GM12891 (cell line): ENCODE results near the gene MILR1.

ENCODE experiments used
- POLR2A ChIP-seq: IDR thresholded peaks from 2 replicates; pipeline ENCODE4 v1.6.1; 2011; ENCODE audit warnings: low read depth, low read length, control low read depth
- POLR2AphosphoS5 ChIP-seq: IDR thresholded peaks from 2 replicates; pipeline ENCODE4 v1.6.1; 2011; ENCODE audit warnings: low read depth, low read length, control low read depth
- POU2F2 ChIP-seq: IDR thresholded peaks from 2 replicates; pipeline ENCODE4 v1.6.1; 2011; ENCODE audit warnings: low read depth, mild to moderate bottlenecking, control low read depth, low read length, moderate library complexity
- TAF1 ChIP-seq: IDR thresholded peaks from 2 replicates; pipeline ENCODE4 v1.6.1; 2011; ENCODE audit warnings: low read depth, low read length, control low read depth

DNA sequence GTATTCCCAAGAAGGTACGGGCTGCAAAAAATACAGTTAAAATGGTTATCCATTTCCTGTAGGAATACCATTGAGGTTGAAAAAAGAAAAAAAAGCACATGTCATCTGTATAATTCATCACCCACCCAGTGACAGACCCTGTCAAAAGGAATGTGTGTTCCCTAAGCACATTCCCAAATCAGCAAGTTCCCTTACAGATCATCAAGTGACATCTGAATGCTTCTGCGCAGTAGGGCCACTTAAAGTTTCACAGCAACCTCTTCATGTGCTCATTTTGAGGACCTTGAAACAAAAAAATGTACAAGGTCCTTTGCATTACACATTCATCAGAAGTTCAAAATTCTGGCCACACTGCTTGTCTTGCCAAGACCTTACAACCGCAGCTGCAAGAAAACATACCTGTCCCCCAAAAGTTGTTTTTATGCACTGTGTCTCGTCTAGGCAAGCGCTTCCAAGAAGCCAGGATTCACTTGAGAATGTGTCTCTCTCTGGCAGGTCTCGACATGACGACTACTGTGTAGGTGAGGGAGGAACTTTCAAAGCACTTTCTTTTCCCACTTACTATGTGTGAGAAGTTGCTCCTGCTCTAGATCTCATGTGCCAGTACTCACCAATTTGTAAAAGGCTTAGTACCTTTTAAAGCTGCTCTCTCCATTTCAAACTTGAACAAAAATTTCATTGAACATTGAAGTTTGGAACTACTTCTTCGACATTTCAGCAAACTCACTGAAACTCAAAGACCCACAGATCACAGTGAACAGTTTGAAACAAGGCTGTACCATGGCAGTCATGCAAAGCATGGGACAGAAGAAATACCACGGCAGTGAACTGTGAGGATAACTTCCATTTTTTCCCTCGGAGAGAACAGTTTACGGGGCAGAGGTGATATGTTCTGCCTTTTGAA is 52.2 kb downstream of the MILR1 start:
- TF ChIP-seq POLR2AphosphoS5 (peak; percentile 39), POLR2A (peak; percentile 20; the same call in 1 of the 2 replicates), TAF1 (no peak), POU2F2 (no peak)
